Stimulated activated naive B cell treated with anti-CD40 and anti-IgM and Interleukin-4, amounts not matched to agents 10 μg/mL and 1 μg/mL and 100 μg/mL, for 72 hours (primary cell): Measurements from ENCODE around the gene PGP.

ENCODE experiments used
- ATAC-seq, 2 donors: fragments of 150-1000 bp; cut with Tn5 transposase; replicated peaks; 2 replicates each; pipeline ENCODE4 v1.10.0; 2021; ENCODE audit warnings: moderate library complexity in 1 of 2
- DNase-seq: peaks from one replicate; pipeline ENCODE4 v3.0.0; 2021
- H3K27ac Mint-ChIP-seq: one replicate; pipeline ENCODE4 v1.8.0; 2022; ENCODE audit warnings: mild to moderate bottlenecking, mixed read lengths
- H3K27me3 Mint-ChIP-seq, 2 donors: one replicate each; pipeline ENCODE4 v1.8.0; 2022; ENCODE audit warnings: mixed read lengths in 2 of 2
- H3K36me3 Mint-ChIP-seq, 2 donors: one replicate each; pipeline ENCODE4 v1.8.0; 2022; ENCODE audit warnings: mixed read lengths in 2 of 2, mild to moderate bottlenecking in 1 of 2
- H3K4me1 Mint-ChIP-seq, 2 donors: one replicate each; pipeline ENCODE4 v1.8.0; 2022; ENCODE audit warnings: mixed read lengths in 2 of 2, mild to moderate bottlenecking in 1 of 2
- H3K4me3 Mint-ChIP-seq, 2 donors: one replicate each; pipeline ENCODE4 v1.8.0; 2022; ENCODE audit warnings: mild to moderate bottlenecking in 2 of 2, mixed read lengths in 2 of 2, moderate library complexity in 1 of 2
- H3K9me3 Mint-ChIP-seq, 2 donors: one replicate each; pipeline ENCODE4 v1.8.0; 2022; ENCODE audit warnings: mixed read lengths in 2 of 2, mild to moderate bottlenecking in 1 of 2

The PGP gene

DNA sequence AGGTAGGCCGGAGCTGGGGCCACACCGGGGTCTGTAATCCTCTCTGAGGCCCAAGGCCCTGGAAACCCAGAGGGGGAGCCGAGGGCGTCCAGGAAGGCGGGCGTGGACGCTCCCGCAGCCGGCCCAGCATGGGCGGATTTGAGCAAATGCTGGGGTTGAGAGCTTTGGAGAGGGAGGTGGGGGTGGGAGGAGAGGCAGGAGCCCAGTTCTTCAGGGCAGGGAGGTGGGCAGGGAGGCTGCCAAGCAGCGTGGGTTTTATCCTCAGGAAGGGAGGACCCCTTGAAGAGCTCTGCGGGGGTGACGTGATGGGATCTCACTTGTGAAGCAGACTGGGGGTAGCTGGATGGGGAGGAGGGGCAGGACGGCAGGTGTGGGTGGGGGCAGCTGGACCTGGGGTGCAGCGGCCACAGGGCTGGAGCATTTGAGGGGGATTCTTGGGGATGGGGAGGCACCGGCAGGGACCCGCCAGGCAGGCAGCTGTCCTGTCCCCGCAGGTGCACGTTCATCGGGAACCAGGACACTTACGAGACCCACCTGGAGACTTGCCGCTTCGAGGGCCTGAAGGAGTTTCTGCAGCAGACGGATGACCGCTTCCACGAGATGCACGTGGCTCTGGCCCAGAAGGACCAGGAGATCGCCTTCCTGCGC lies 41.8 kb downstream of the PGP start:
- peaks cover 0 to 2% of the 10 kb centered on the region in 2 donors for H3K4me1 Mint-ChIP-seq
- H3K4me3 Mint-ChIP-seq: no peak overlapping the region
- no peak overlapping the region for H3K27ac Mint-ChIP-seq
- no peak for ATAC-seq
- no peak for DNase-seq
- H3K9me3 Mint-ChIP-seq: no peaks in the 10 kb centered on the region
- H3K27me3 Mint-ChIP-seq: no peaks in the 10 kb centered on the region
- peaks cover 31 to 44% of the 10 kb centered on the region in 2 donors for H3K36me3 Mint-ChIP-seq

DNA sequence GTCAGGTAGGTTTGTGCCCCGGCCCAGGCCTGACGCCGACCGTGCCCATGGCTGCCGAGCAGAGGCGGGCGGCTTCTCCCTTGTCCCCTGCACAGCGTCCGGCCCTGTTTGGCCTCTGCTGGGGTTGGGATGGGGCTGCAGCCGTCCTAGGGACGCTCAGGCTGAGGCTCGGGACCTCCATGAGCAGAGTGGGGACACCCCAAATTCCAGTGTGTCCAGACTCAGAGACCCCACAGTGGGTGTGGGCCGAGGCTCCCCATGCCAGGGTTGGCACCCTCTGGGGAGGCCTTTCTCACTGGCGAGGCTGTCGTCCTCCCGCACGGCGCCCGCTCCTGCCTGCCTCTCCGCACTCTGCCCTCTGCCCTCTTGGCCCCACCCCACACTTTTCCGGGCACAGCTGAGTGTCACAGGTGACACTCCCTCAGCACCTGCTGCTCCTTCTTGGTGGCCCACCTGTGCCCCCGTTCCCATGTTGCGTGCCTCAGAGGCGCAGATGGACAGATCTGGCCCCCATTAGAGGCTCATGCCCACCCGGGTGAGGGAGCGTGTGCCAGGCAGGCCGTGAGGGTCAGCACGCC lies 43.0 kb downstream of the PGP start:
- DNase-seq (no peak), ATAC-seq (no peak)
- no peaks in the 10 kb centered on the region for H3K27me3 Mint-ChIP-seq
- no peaks in the 10 kb centered on the region for H3K4me1 Mint-ChIP-seq
- H3K4me3 Mint-ChIP-seq: no peak overlapping the region
- peaks cover 28 to 39% of the 10 kb centered on the region in 2 donors for H3K36me3 Mint-ChIP-seq
- no peak overlapping the region for H3K27ac Mint-ChIP-seq
- no peaks in the 10 kb centered on the region for H3K9me3 Mint-ChIP-seq

DNA sequence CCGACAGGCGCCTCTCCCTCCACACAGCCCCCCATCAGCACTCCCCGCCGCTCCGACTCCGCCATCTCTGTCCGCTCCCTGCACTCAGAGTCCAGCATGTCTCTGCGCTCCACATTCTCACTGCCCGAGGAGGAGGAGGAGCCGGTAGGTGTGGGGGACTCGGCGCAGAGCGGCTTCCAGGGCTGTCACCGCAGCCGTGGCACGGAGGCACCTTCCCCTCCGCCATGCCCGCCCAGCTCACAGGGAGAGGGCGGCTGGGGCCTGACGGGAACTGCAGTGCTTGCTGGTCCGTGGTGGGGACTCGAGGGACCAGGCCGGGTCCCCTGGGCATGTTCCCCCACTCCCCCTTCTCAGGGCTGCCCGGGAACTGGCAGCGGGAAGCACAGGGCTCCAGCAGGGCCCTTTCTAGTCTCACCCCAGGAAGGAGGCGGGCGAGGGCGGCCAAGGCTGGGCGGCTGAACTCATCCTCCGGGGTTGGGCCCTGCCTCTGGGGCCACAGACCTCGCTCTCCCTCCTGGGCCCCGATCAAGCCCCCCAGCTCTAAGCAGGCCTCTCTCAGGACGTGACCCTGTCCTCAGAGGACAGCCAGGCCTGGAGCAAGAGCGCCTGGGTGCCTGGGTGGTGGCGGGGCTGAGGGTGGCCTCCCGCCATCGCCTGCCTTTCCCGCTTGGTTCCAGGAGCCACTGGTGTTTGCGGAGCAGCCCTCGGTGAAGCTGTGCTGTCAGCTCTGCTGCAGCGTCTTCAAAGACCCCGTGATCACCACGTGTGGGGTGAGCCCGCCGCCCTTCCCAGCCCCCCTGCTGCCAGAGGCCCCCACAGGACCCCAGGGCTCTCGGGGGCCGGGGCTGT lies 43.8 kb downstream of the PGP start:
- Mint-ChIP-seq H3K27me3 (no peaks in the 10 kb centered on the region), H3K9me3 (no peaks in the 10 kb centered on the region), H3K27ac (no peak overlapping the region), H3K36me3 (peaks cover 27 to 39% of the 10 kb centered on the region in 2 donors), H3K4me1 (peaks cover 0 to 2% of the 10 kb centered on the region in 2 donors), H3K4me3 (no peak overlapping the region)
- no peak for ATAC-seq
- DNase-seq: no peak

DNA sequence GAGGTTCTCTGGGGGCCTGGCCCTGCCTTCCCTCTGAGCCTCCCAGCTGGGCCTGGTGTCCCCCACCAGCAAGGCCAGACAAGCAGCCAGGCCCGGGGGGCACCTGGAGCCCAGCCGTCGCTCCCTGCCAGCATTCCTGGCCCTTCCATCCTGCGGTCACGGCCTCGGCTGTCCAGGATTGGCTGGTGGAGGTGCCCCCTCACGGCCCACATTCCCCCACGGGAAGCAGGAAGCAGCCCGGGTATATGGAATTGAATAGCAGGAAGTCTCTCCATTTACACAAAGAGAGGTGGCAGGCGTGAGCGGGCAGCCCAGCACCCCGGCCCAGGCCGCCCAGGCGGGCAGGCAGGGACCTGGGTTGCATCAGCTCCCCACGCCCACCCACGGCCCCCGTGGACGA lies 44.6 kb downstream of the PGP start:
- no peak overlapping the region for H3K4me3 Mint-ChIP-seq
- DNase-seq (no peak), ATAC-seq (no peak)
- peaks cover 0 to 2% of the 10 kb centered on the region in 2 donors for H3K4me1 Mint-ChIP-seq
- no peaks in the 10 kb centered on the region for H3K27me3 Mint-ChIP-seq
- H3K36me3 Mint-ChIP-seq: peaks cover 23 to 39% of the 10 kb centered on the region in 2 donors
- H3K9me3 Mint-ChIP-seq: no peaks in the 10 kb centered on the region
- H3K27ac Mint-ChIP-seq: no peak overlapping the region

DNA sequence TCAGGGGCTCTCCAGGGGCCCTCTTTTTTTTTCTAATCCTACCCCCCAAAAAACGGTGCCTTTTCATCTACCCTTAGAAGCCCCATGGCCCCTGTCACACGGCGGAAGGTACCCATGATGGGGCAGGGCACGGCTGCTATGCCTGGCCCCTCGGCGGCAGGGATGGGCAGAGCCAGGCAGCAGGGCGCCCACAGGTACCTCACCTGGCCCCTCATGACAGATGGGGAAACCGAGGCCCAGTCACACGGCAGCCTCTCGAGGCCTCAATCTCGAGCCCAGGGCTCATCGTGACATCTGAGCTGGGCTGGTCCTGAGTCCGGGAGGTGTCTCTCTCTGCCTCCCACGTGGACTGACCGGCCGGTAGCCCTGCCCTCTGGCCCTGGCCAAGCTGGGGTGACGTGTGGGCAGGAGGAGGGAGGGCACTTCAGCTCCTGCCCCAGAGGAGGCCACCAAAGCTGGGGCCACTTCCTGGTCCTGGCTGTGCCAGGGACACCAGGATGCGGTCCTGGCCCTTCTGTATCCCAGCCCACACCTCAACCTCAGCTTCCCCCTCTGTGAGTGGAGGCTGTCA lies 47.5 kb downstream of the PGP start:
- no peaks in the 10 kb centered on the region for H3K27me3 Mint-ChIP-seq
- no peaks in the 10 kb centered on the region for H3K9me3 Mint-ChIP-seq
- no peak overlapping the region for H3K27ac Mint-ChIP-seq
- ATAC-seq (no peak), DNase-seq (no peak)
- H3K36me3 Mint-ChIP-seq: peaks cover 9 to 27% of the 10 kb centered on the region in 2 donors
- H3K4me3 Mint-ChIP-seq: no peak overlapping the region
- peaks cover 5 to 11% of the 10 kb centered on the region in 2 donors for H3K4me1 Mint-ChIP-seq

DNA sequence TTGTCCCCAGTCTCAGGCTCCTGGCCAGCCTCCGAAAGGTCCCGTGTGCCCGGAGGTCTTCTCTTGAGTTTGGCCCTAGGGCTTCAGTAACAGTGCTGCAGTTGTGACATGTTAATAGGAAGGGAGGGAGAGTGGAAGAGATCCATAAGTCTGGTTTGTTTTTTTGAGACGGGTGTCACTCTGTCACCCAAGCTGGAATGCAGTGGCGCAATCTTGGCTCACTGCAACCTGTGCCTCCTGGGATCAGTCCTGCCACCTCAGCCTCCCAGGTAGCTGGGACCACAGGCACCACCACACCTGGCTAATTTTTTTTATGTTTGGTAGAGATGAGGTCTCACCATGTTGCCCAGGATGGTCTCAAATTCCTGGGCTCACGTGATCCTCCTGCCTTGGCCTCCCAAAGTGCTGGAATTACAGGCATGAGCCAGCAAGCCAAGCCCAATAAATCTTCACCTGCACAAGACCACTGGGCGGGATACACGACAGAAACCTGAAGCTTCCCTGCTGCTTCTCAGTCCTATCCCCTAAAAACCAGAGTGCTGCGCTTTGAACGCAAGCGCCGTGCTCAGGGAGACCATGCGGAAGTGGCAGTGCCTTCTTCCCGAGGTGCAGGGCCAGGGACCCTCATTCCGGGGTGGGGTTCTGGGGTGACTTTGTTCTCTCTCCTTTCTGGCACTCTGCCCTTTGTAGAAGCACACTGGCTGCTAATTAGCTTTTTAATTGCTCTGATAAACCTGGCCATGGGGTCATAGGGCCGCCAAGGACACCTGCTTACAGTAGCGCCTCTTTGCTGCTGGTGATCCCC lies 48.2 kb downstream of the PGP start:
- no peak overlapping the region for H3K4me3 Mint-ChIP-seq
- H3K27ac Mint-ChIP-seq: no peak overlapping the region
- no peak for ATAC-seq
- no peaks in the 10 kb centered on the region for H3K9me3 Mint-ChIP-seq
- DNase-seq: no peak
- H3K4me1 Mint-ChIP-seq: peaks cover 5 to 18% of the 10 kb centered on the region in 2 donors
- H3K36me3 Mint-ChIP-seq: peaks cover 12 to 26% of the 10 kb centered on the region in 2 donors
- no peaks in the 10 kb centered on the region for H3K27me3 Mint-ChIP-seq

DNA sequence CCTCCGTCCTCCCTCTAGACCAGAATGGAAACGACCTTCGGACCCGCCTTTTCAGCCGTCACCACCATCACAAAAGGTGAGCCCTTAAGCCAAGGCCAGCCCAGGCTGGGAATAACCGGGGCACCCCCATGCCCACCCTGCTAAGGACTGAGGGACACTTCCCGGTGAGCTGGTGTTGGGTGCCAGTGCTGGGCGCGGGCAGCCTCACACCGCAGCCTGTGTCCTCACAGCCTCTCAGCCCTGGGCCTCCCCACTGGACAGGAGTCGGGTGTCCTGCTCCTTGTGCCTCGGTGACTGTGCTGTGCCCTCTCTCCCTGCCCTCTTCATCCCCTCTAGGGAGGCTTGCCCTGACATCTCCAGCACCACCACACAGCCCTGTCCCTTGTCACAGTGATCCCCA lies 48.8 kb downstream of the PGP start:
- H3K27ac Mint-ChIP-seq: no peak overlapping the region
- DNase-seq: no peak
- no peak overlapping the region for H3K4me3 Mint-ChIP-seq

DNA sequence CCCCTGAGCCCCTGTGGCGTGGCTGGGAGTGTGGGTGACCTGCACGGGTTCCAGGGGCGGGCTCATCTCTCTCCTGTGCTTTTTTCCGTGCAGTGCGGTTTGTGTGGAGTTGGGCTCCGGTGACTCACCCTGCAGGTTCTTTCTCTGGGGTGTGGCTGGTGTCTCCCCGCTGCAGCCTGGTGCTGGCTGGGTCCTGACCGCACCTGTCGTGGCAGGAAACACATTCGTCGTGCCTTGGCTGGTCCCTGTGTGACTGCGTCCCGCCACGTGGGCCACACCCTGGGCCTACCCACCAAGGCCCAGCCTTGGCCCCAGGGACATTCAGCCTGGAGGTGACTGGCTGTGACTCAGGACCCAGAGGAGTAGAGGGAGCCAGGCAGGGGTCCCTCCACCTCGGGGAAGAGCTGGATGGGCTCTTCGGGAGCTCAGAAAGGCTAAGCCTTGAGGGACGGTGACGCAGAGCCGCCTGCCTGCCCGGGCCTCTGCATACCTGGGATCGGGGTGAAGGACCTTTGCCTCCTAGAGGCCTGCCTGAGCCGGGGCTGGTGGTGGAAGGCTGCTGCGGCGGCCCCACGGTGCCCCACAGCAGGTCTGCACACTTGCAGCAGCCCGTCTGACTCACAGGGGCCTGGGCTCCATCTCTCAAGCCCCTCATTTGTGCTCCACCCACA lies 51.3 kb downstream of the PGP start:
- DNase-seq (no peak), ATAC-seq (no peak)
- Mint-ChIP-seq H3K9me3 (no peaks in the 10 kb centered on the region), H3K36me3 (peaks cover 12 to 20% of the 10 kb centered on the region in 2 donors), H3K27me3 (no peaks in the 10 kb centered on the region), H3K27ac (no peak overlapping the region), H3K4me1 (peaks cover 14 to 43% of the 10 kb centered on the region in 2 donors), H3K4me3 (no peak overlapping the region)

More for the DNA sequence above, 48.8 kb downstream of the PGP start:
- Mint-ChIP-seq H3K4me1 (peaks cover 7 to 24% of the 10 kb centered on the region in 2 donors), H3K27me3 (no peaks in the 10 kb centered on the region), H3K9me3 (no peaks in the 10 kb centered on the region), H3K36me3 (peaks cover 12 to 26% of the 10 kb centered on the region in 2 donors)
- no peak for ATAC-seq

DNA sequence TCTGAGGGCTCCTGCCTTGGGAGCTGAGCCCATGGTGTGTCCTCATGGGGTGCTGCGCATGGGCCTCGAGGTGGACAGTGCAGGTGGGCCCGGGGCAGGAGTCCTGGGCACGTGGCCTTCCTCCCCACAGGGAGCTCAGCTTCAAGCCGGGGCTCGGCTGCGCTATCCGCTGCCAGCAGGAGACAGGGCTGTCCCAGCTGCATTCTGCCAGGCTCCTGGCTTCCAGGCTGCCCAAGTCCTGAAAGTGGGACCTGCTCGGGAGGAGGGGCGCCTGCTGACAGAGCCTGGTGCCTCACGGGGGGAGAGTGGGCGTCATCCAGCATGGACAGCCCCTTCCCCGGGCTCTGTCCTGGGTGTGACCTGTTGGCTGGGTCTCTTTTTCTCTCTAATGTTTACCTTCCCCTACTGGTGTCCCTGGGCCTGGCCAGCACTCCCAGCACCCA lies 51.9 kb downstream of the PGP start:
- Mint-ChIP-seq H3K27me3 (no peaks in the 10 kb centered on the region), H3K4me1 (peaks cover 20 to 49% of the 10 kb centered on the region in 2 donors), H3K27ac (no peak overlapping the region), H3K4me3 (no peak overlapping the region), H3K36me3 (peaks cover 13 to 20% of the 10 kb centered on the region in 2 donors), H3K9me3 (no peaks in the 10 kb centered on the region)
- ATAC-seq (no peak), DNase-seq (no peak)

DNA sequence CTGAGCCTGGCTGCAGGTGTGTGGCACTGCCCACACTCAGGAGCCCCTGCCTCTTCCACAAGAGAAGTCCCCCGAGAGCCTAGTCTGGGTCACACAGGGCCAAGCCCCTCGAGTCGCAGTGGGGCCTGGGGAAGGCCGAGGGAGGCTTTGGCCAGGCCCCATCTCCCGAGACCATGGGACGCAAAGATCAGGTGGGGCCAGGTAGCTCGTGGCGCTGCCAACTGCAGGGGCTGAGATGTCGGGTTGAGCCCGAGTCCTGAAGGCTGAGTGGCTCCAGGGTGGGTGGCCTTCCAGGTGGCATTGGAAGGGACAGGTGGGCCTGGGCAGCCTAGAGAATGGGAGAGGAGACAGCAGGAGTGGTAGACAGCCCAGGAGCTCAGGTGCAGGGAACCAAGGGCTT lies 52.7 kb downstream of the PGP start:
- no peak for ATAC-seq

More for the DNA sequence above, 52.7 kb downstream of the PGP start:
- Mint-ChIP-seq H3K27me3 (no peaks in the 10 kb centered on the region), H3K4me1 (peaks cover 26 to 57% of the 10 kb centered on the region in 2 donors), H3K9me3 (no peaks in the 10 kb centered on the region), H3K4me3 (no peak overlapping the region), H3K36me3 (peaks cover 13 to 24% of the 10 kb centered on the region in 2 donors), H3K27ac (peak overlapping the region; percentile 68)
- no peak for DNase-seq
